Calu3 (cell line): ENCODE results near the gene TGFBR2. TPM values are rescaled to one million over a fixed set of nuclear protein-coding genes. Genes with fewer than 3 reads are reported as not detected.

Source experiments
- BruUV-seq: library from RNA; stranded (reverse); fragments of 400-500 nt; replicated peaks from 2 replicates; lab custom pipeline; 2021; lab: Mats Ljungman, UMichigan
- CTCF ChIA-PET: fragments of 300-600 bp; sonication (Branson Sonifier 250); formaldehyde crosslinking; loops from one replicate; lab custom pipeline; 2022; ENCODE audit warnings: antibody characterized with exemption; lab: Charles Lee
- DNase-seq: peaks from one replicate; pipeline ENCODE4 v3.0.0; 2022
- H3K27ac Mint-ChIP-seq: one replicate; pipeline ENCODE4 v1.8.0; 2022; ENCODE audit warnings: mixed read lengths; ENCODE audit not compliant: unreplicated experiment
- H3K27me3 Mint-ChIP-seq: one replicate; pipeline ENCODE4 v1.8.0; 2022; ENCODE audit warnings: mixed read lengths; ENCODE audit not compliant: unreplicated experiment
- H3K36me3 Mint-ChIP-seq: one replicate; pipeline ENCODE4 v1.8.0; 2022; ENCODE audit warnings: mild to moderate bottlenecking, moderate library complexity, mixed read lengths; ENCODE audit not compliant: insufficient read depth, unreplicated experiment
- H3K4me1 Mint-ChIP-seq: one replicate; pipeline ENCODE4 v1.8.0; 2022; ENCODE audit warnings: mild to moderate bottlenecking, low read depth, mixed read lengths; ENCODE audit not compliant: unreplicated experiment
- H3K4me3 Mint-ChIP-seq: one replicate; pipeline ENCODE4 v1.8.0; 2022; ENCODE audit warnings: mild to moderate bottlenecking, low read depth, moderate library complexity, mixed read lengths; ENCODE audit not compliant: unreplicated experiment
- H3K9me3 Mint-ChIP-seq: one replicate; pipeline ENCODE4 v1.8.0; 2022; ENCODE audit warnings: low read depth, mixed read lengths; ENCODE audit not compliant: unreplicated experiment
- CTCF ChIP-seq: fragments of 200-600 bp; IDR thresholded peaks from one replicate; pipeline ENCODE4 v1.8.0; 2022; ENCODE audit warnings: antibody characterized with exemption; ENCODE audit not compliant: unreplicated experiment
- intact Hi-C: fragments of 100-400 bp; cut with micrococcal nuclease; formaldehyde crosslinking; loops from one replicate; pipeline ENCODE4 v1.10.0; 2022; ENCODE audit not compliant: unreplicated experiment
- total RNA-seq: library from RNA; stranded (reverse); gene quantifications from 2 replicates; pipeline ENCODE4 v1.2.3, GENCODE V29; 2022

Gene TGFBR2
- total RNA-seq, 1 experiment from 2014 or later: 105 TPM

- no TSS peak for BruUV-seq
- H3K27ac Mint-ChIP-seq: peak overlapping the region; percentile 67
- CTCF ChIA-PET: no interaction called here
- intact Hi-C loops: loop anchor here (5.0 to 10.0 kb wide), 5 partner anchors 47 to 495 kb away; no protein-coding TSS in a partner anchor
- H3K27me3 Mint-ChIP-seq: no peaks in the 10 kb centered on the region
- peaks cover 62% of the 10 kb centered on the region for H3K4me1 Mint-ChIP-seq
- peak overlapping the region; percentile 66 for H3K4me3 Mint-ChIP-seq
- peaks cover 56% of the 10 kb centered on the region for H3K36me3 Mint-ChIP-seq
- no peaks in the 10 kb centered on the region for H3K9me3 Mint-ChIP-seq
- TF ChIP-seq CTCF: no peak
- DNase-seq: no peak
These were observed 3.7 kb downstream of the TGFBR2 start for GRCh38 chr3:30609930-30610701.

GRCh38 chr3:30610702-30611368, 4.4 kb downstream of the TGFBR2 start:
- peak overlapping the region; percentile 67 for H3K27ac Mint-ChIP-seq
- no peak for DNase-seq
- BruUV-seq: no TSS peak
- intact Hi-C loops: loop anchor here (5.0 to 10.0 kb wide), 2 partner anchors 46 to 496 kb away; no protein-coding TSS in a partner anchor
- CTCF ChIA-PET: no interaction called here
- no peaks in the 10 kb centered on the region for H3K9me3 Mint-ChIP-seq
- no peak for TF ChIP-seq CTCF
- peaks cover 58% of the 10 kb centered on the region for H3K36me3 Mint-ChIP-seq
- peaks cover 61% of the 10 kb centered on the region for H3K4me1 Mint-ChIP-seq
- peak overlapping the region; percentile 66 for H3K4me3 Mint-ChIP-seq
- H3K27me3 Mint-ChIP-seq: no peaks in the 10 kb centered on the region

- Mint-ChIP-seq H3K27me3 (no peaks in the 10 kb centered on the region), H3K36me3 (peaks cover 54% of the 10 kb centered on the region), H3K4me1 (peaks cover 68% of the 10 kb centered on the region), H3K4me3 (peak overlapping the region; percentile 66), H3K27ac (peak overlapping the region; percentile 67), H3K9me3 (no peaks in the 10 kb centered on the region)
- intact Hi-C loops: loop anchor here (5.0 to 10.0 kb wide), 2 partner anchors 45 to 497 kb away; no protein-coding TSS in a partner anchor
- DNase-seq: no peak
- BruUV-seq: no TSS peak
- CTCF ChIA-PET: interaction anchor here (0.5 kb wide), 1 partner anchor 11 kb away, joined by 11 read pairs; no protein-coding TSS in a partner anchor
- TF ChIP-seq CTCF: no peak
These were observed 5.4 kb downstream of the TGFBR2 start for GRCh38 chr3:30611613-30612436.
